CD4-positive, alpha-beta memory T cell (primary cell): ENCODE measurements around the gene DHRS1. TPM values are rescaled to one million over a fixed set of nuclear protein-coding genes. Genes with fewer than 3 reads are reported as not detected.

Experiments
- CTCF ChIA-PET: fragments of 350-600 bp; sonication (Branson Sonifier 250); formaldehyde crosslinking; loops from one replicate; lab custom pipeline; 2021; ENCODE audit warnings: inconsistent platforms; ENCODE audit not compliant: partially characterized antibody; lab: Charles Lee
- POLR2A ChIA-PET: fragments of 350-600 bp; sonication (Branson Sonifier 250); formaldehyde crosslinking; loops from one replicate; lab custom pipeline; 2021; ENCODE audit not compliant: partially characterized antibody; lab: Charles Lee
- DNase-seq, 5 donors: peaks; one replicate each; pipeline versions ENCODE4 v3.0.0 to v3.0.0-alpha.2; 2020 to 2022; ENCODE audit warnings: mixed read lengths in 1 of 5
- H3K27ac ChIP-seq: one replicate; pipeline ENCODE4 v1.7.0; 2013; ENCODE audit warnings: low read depth, low read length
- H3K27me3 ChIP-seq: 2 replicates; pipeline ENCODE4 v1.7.0; 2013; ENCODE audit warnings: mild to moderate bottlenecking, low read length, moderate library complexity; ENCODE audit not compliant: insufficient read depth
- H3K36me3 ChIP-seq: 2 replicates; pipeline ENCODE4 v1.7.0; 2013; ENCODE audit warnings: mild to moderate bottlenecking, low read length, moderate library complexity; ENCODE audit not compliant: insufficient read depth
- H3K4me1 ChIP-seq: 2 replicates; pipeline ENCODE4 v1.7.0; 2013; ENCODE audit warnings: mild to moderate bottlenecking, low read length, moderate library complexity; ENCODE audit not compliant: insufficient read depth
- H3K4me3 ChIP-seq, 2 donors: one replicate each; pipeline ENCODE4 v1.7.0; 2013; ENCODE audit warnings: low read length in 2 of 2, mild to moderate bottlenecking in 1 of 2
- H3K9me3 ChIP-seq, 2 donors: one replicate each; pipeline ENCODE4 v1.7.0; 2013; ENCODE audit warnings: low read length in 2 of 2, control low read depth in 1 of 2; ENCODE audit not compliant: control insufficient read depth in 1 of 2
- H3K27ac Mint-ChIP-seq, 7 donors: one replicate each; pipeline ENCODE4 v1.8.0; 2020 to 2021; ENCODE audit warnings: mixed read lengths in 7 of 7, mild to moderate bottlenecking in 6 of 7, inconsistent platforms in 3 of 7, moderate library complexity in 3 of 7
- H3K27me3 Mint-ChIP-seq, 2 donors: one replicate each; pipeline ENCODE4 v1.8.0; 2020 to 2021; ENCODE audit warnings: mixed read lengths in 2 of 2
- H3K36me3 Mint-ChIP-seq, 2 donors: one replicate each; pipeline ENCODE4 v1.8.0; 2020 to 2021; ENCODE audit warnings: mixed read lengths in 2 of 2, inconsistent platforms in 1 of 2, mild to moderate bottlenecking in 1 of 2
- H3K4me1 Mint-ChIP-seq, 4 donors: one replicate each; pipeline ENCODE4 v1.8.0; 2020 to 2021; ENCODE audit warnings: mixed read lengths in 4 of 4, mild to moderate bottlenecking in 1 of 4
- H3K4me3 Mint-ChIP-seq, 8 donors: one replicate each; pipeline ENCODE4 v1.8.0; 2020 to 2021; ENCODE audit warnings: mixed read lengths in 8 of 8, mild to moderate bottlenecking in 7 of 8, moderate library complexity in 6 of 8, inconsistent platforms in 3 of 8
- H3K9me3 Mint-ChIP-seq, 8 donors: one replicate each; pipeline ENCODE4 v1.8.0; 2020 to 2021; ENCODE audit warnings: mixed read lengths in 8 of 8, mild to moderate bottlenecking in 5 of 8, inconsistent platforms in 3 of 8, moderate library complexity in 1 of 8
- intact Hi-C: fragments of 100-400 bp; cut with micrococcal nuclease; formaldehyde crosslinking; loops from one replicate; pipeline ENCODE4 v1.15.1; 2023
- polyA plus RNA-seq, 2 donors: library from polyadenylated mRNA; unstranded; fragments of 300-500 nt; fragmentation: Illumina TruSeq; gene quantifications; one replicate each; pipeline ENCODE4 v1.2.3, GENCODE V29; 2021
- total RNA-seq, 2 experiments: library from RNA; stranded (reverse); gene quantifications; one replicate each; pipeline ENCODE4 v1.2.3, GENCODE V29; 2021

Gene DHRS1
- total RNA-seq (10 to 100 TPM; 37.6 to 38.6 TPM), polyA plus RNA-seq (10 to 100 TPM; 31.4 to 32.9 TPM)

- Mint-ChIP-seq H3K4me3 (peak within 1 kb of the TSS; percentile 91 to 99 (median 94)), H3K27me3 (no peaks in the 10 kb centered on the region)
- H3K36me3 ChIP-seq = peaks cover 48% of the 10 kb centered on the region
Observed at GRCh38 chr14:24299255-24300191, at the start of gene DHRS1, which contains the start of gene NOP9. Gene DHRS1 (minus strand): TSS chr14:24299780. CDS start chr14:24299106, 674 bp downstream. Gene NOP9 (plus strand): TSS chr14:24299850. CDS start chr14:24299955, 105 bp downstream.

GRCh38 chr14:24348186-24348585 lies 48.6 kb upstream of the DHRS1 start:
- no peaks in the 10 kb centered on the region for H3K9me3 ChIP-seq
- H3K4me3 ChIP-seq = no peak overlapping the region
- peaks cover 3% of the 10 kb centered on the region for H3K27me3 ChIP-seq
- no peak overlapping the region for H3K27ac Mint-ChIP-seq
- no peak for DNase-seq
- no peak overlapping the region for H3K4me3 Mint-ChIP-seq
- no peaks in the 10 kb centered on the region for H3K36me3 Mint-ChIP-seq
- no peaks in the 10 kb centered on the region for H3K9me3 Mint-ChIP-seq
- no peaks in the 10 kb centered on the region for H3K4me1 ChIP-seq
- H3K27me3 Mint-ChIP-seq = peaks cover 35 to 49% of the 10 kb centered on the region in 2 donors
- intact Hi-C loops = no loop called here
- H3K36me3 ChIP-seq = no peaks in the 10 kb centered on the region
- H3K4me1 Mint-ChIP-seq = no peaks in the 10 kb centered on the region
- POLR2A ChIA-PET = interaction anchor here (0.6 kb wide), 1 partner anchor 19 kb away, joined by 5 read pairs; no protein-coding TSS in a partner anchor
- no peak overlapping the region for H3K27ac ChIP-seq
- CTCF ChIA-PET = interaction anchor here (0.7 to 5.7 kb wide), 5 partner anchors 10 to 41 kb away, joined by 3 to 46 read pairs (median 4); partner anchors contain the start of genes ADCY4 and CIDEB

More at GRCh38 chr14:24299255-24300191, at the start of gene DHRS1, which contains the start of gene NOP9:
- peak within 1 kb of the TSS; percentile 96 to 99 (median 98) for H3K27ac Mint-ChIP-seq
- H3K9me3 Mint-ChIP-seq = peaks cover 0 to 6% (median 0%) of the 10 kb centered on the region in 8 donors
- Histone ChIP-seq H3K27ac (peak within 1 kb of the TSS; percentile 87), H3K4me3 (peak within 1 kb of the TSS; percentile 77 to 85), H3K9me3 (no peaks in the 10 kb centered on the region), H3K4me1 (peaks cover 42% of the 10 kb centered on the region), H3K27me3 (no peaks in the 10 kb centered on the region)
- peaks cover 38 to 57% of the 10 kb centered on the region in 2 donors for H3K36me3 Mint-ChIP-seq
- H3K4me1 Mint-ChIP-seq = peaks cover 32 to 66% (median 51%) of the 10 kb centered on the region in 4 donors
- POLR2A ChIA-PET = interaction anchor here (0.6 to 7.1 kb wide), 25 partner anchors 11 to 206 kb away, joined by 3 to 136 read pairs (median 5); partner anchors contain the start of genes CBLN3, CHMP4A, CIDEB and DCAF11
- peak; percentile 89 to 92 (median 90) for DNase-seq
- intact Hi-C loops = loop anchor here (1.0 kb wide), 3 partner anchors 11 to 185 kb away; partner anchors contain the start of genes DCAF11, LTB4R2 and NRL
- CTCF ChIA-PET = interaction anchor here (0.8 to 18.5 kb wide), 11 partner anchors 10 to 139 kb away, joined by 3 to 556 read pairs (median 11); partner anchors contain the start of genes CHMP4A, CIDEB, IRF9 and LTB4R

GRCh38 chr14:24347134-24347533 lies 47.6 kb upstream of the DHRS1 start:
- H3K9me3 Mint-ChIP-seq = no peaks in the 10 kb centered on the region

GRCh38 chr14:24343795-24344660 lies 44.4 kb upstream of the DHRS1 start:
- no peak for DNase-seq
- Mint-ChIP-seq H3K9me3 (no peaks in the 10 kb centered on the region), H3K4me1 (peaks cover 7 to 16% (median 10%) of the 10 kb centered on the region in 4 donors), H3K27me3 (peaks cover 12 to 23% of the 10 kb centered on the region in 2 donors), H3K27ac (no peak overlapping the region), H3K4me3 (no peak overlapping the region), H3K36me3 (peaks cover 0 to 4% of the 10 kb centered on the region in 2 donors)
- H3K36me3 ChIP-seq = no peaks in the 10 kb centered on the region
- no peak overlapping the region for H3K27ac ChIP-seq
- ChIA-PET CTCF (interaction anchor here (5.7 kb wide), 1 partner anchor 11 kb away, joined by 46 read pairs; the partner anchor contains the start of gene ADCY4), POLR2A (no interaction called here)
- no peaks in the 10 kb centered on the region for H3K27me3 ChIP-seq
- peaks cover 10% of the 10 kb centered on the region for H3K4me1 ChIP-seq
- no peaks in the 10 kb centered on the region for H3K9me3 ChIP-seq
- no peak overlapping the region for H3K4me3 ChIP-seq
- intact Hi-C loops = no loop called here

More at GRCh38 chr14:24347134-24347533, 47.6 kb upstream of the DHRS1 start:
- Mint-ChIP-seq H3K4me3 (no peak overlapping the region), H3K27ac (no peak overlapping the region), H3K36me3 (no peaks in the 10 kb centered on the region), H3K27me3 (peaks cover 32 to 44% of the 10 kb centered on the region in 2 donors), H3K4me1 (no peaks in the 10 kb centered on the region)
- Histone ChIP-seq H3K27ac (no peak overlapping the region), H3K4me1 (no peaks in the 10 kb centered on the region), H3K9me3 (no peaks in the 10 kb centered on the region), H3K36me3 (no peaks in the 10 kb centered on the region), H3K4me3 (no peak overlapping the region), H3K27me3 (peaks cover 3% of the 10 kb centered on the region)
- intact Hi-C loops = no loop called here
- no peak for DNase-seq
- POLR2A ChIA-PET = interaction anchor here (1.2 kb wide), 1 partner anchor 83 kb away, joined by 4 read pairs; no protein-coding TSS in a partner anchor
- CTCF ChIA-PET = interaction anchor here (1.1 to 5.7 kb wide), 4 partner anchors 11 to 38 kb away, joined by 3 to 46 read pairs (median 4); partner anchors contain the start of gene ADCY4

- ChIA-PET CTCF (interaction anchor here (5.7 to 23.0 kb wide), 2 partner anchors 10 to 89 kb away, joined by 46 to 791 read pairs; partner anchors contain the start of genes ADCY4, CBLN3, KHNYN and SDR39U1), POLR2A (interaction anchor here (1.9 kb wide), 1 partner anchor 101 kb away, joined by 4 read pairs; no protein-coding TSS in a partner anchor)
- peaks cover 21% of the 10 kb centered on the region for H3K4me1 ChIP-seq
- Mint-ChIP-seq H3K27me3 (peaks cover 12 to 20% of the 10 kb centered on the region in 2 donors), H3K4me3 (no peak overlapping the region), H3K9me3 (no peaks in the 10 kb centered on the region), H3K36me3 (peaks cover 7 to 12% of the 10 kb centered on the region in 2 donors), H3K4me1 (peaks cover 14 to 27% (median 18%) of the 10 kb centered on the region in 4 donors), H3K27ac (no peak overlapping the region)
- no peaks in the 10 kb centered on the region for H3K9me3 ChIP-seq
- no peak overlapping the region for H3K27ac ChIP-seq
- DNase-seq = no peak
- peaks cover 5% of the 10 kb centered on the region for H3K36me3 ChIP-seq
- intact Hi-C loops = no loop called here
- no peak overlapping the region for H3K4me3 ChIP-seq
- H3K27me3 ChIP-seq = no peaks in the 10 kb centered on the region
Observed at GRCh38 chr14:24342889-24343288, 43.3 kb upstream of the DHRS1 start.

GRCh38 chr14:24340606-24341005 lies 41.0 kb upstream of the DHRS1 start:
- Mint-ChIP-seq H3K4me1 (peaks cover 16 to 41% (median 27%) of the 10 kb centered on the region in 4 donors), H3K27me3 (peaks cover 12 to 14% of the 10 kb centered on the region in 2 donors), H3K9me3 (no peaks in the 10 kb centered on the region), H3K36me3 (peaks cover 27 to 32% of the 10 kb centered on the region in 2 donors), H3K27ac (peak overlapping the region in 1 of 7 donors; percentile 82), H3K4me3 (peak overlapping the region in 3 of 8 donors; percentile 95 to 98 (median 97))
- Histone ChIP-seq H3K9me3 (no peaks in the 10 kb centered on the region), H3K4me1 (peaks cover 24% of the 10 kb centered on the region), H3K4me3 (no peak overlapping the region), H3K36me3 (peaks cover 18% of the 10 kb centered on the region), H3K27me3 (no peaks in the 10 kb centered on the region), H3K27ac (no peak overlapping the region)
- no peak for DNase-seq
- CTCF ChIA-PET = interaction anchor here (0.8 to 23.0 kb wide), 5 partner anchors 8 to 98 kb away, joined by 4 to 791 read pairs (median 12); partner anchors contain the start of genes CBLN3, CIDEB, KHNYN and LTB4R
- intact Hi-C loops = no loop called here
- POLR2A ChIA-PET = interaction anchor here (1.0 to 12.5 kb wide), 8 partner anchors 8 to 98 kb away, joined by 3 to 361 read pairs (median 7); partner anchors contain the start of genes CBLN3, KHNYN, LTB4R and LTB4R2
